ENCODE results near the gene SPG7. TPM values are rescaled to one million over a fixed set of nuclear protein-coding genes. Genes with fewer than 3 reads are reported as not detected.

SPG7 gene
- total RNA-seq, 1 experiment from 2014 or later = 141 TPM

GRCh38 chr16:89601906-89602272, 93.7 kb downstream of the SPG7 start:
- Mint-ChIP-seq H3K27me3 (ENCODE audit: low read depth) (no peaks in the 10 kb centered on the region), H3K36me3 (no peaks in the 10 kb centered on the region), H3K27ac (no peak overlapping the region), H3K4me3 (no peak overlapping the region), H3K4me1 (peaks cover 13% of the 10 kb centered on the region), H3K9me3 (no peaks in the 10 kb centered on the region)
- ChIA-PET CTCF (interaction anchor here (0.7 to 4.5 kb wide), 8 partner anchors 14 to 99 kb away, joined by 3 to 79 read pairs (median 4); partner anchors contain the start of genes CDK10 and DPEP1), POLR2A (interaction anchor here (0.6 to 1.0 kb wide), 3 partner anchors 9 to 271 kb away, joined by 3 to 4 read pairs (median 4); partner anchors contain the start of gene TCF25)
- no peak for DNase-seq (ENCODE audit: low spot score)
- TF ChIP-seq ZNF232 (CRISPR knock-in tag; IDR thresholded peaks at IDR 0.05) = no peak
- no peak for TF ChIP-seq RELA (CRISPR knock-in tag; IDR thresholded peaks at IDR 0.05; ENCODE audit: borderline replicate concordance)
- ATAC-seq = no peak

GRCh38 chr16:89602273-89602951, 94.2 kb downstream of the SPG7 start:
- H3K36me3 Mint-ChIP-seq = no peaks in the 10 kb centered on the region

GRCh38 chr16:89602952-89603590, 94.9 kb downstream of the SPG7 start:
- Mint-ChIP-seq H3K27me3 (ENCODE audit: low read depth) (no peaks in the 10 kb centered on the region), H3K9me3 (no peaks in the 10 kb centered on the region), H3K27ac (0 out of 2 replicates have a peak overlapping the region, but pooled peaks have one; percentile 9), H3K4me3 (no peak overlapping the region), H3K4me1 (peaks cover 13% of the 10 kb centered on the region), H3K36me3 (no peaks in the 10 kb centered on the region)
- CTCF ChIA-PET = interaction anchor here (0.6 to 4.5 kb wide), 6 partner anchors 13 to 68 kb away, joined by 3 to 79 read pairs (median 8); partner anchors contain the start of gene DPEP1
- ATAC-seq (no peak), DNase-seq (ENCODE audit: low spot score) (no peak)
- POLR2A ChIA-PET = interaction anchor here (0.6 kb wide), 1 partner anchor 1826 kb away, joined by 9 read pairs; no protein-coding TSS in a partner anchor
- TF ChIP-seq SOX15 (CRISPR knock-in tag; IDR thresholded peaks at IDR 0.05) = no peak

More at GRCh38 chr16:89602273-89602951, 94.2 kb downstream of the SPG7 start:
- ATAC-seq = peak; percentile 46
- no peak overlapping the region for H3K4me3 Mint-ChIP-seq
- peak; percentile 51 for DNase-seq (ENCODE audit: low spot score)
- peaks cover 13% of the 10 kb centered on the region for H3K4me1 Mint-ChIP-seq
- no peaks in the 10 kb centered on the region for H3K27me3 Mint-ChIP-seq (ENCODE audit: low read depth)
- ChIA-PET CTCF (interaction anchor here (0.6 to 4.5 kb wide), 10 partner anchors 13 to 98 kb away, joined by 3 to 79 read pairs (median 3); partner anchors contain the start of genes CDK10 and DPEP1), POLR2A (interaction anchor here (0.5 to 1.0 kb wide), 5 partner anchors 10 to 1825 kb away, joined by 3 to 9 read pairs (median 4); partner anchors contain the start of gene TCF25)
- no peak overlapping the region for H3K27ac Mint-ChIP-seq
- no peaks in the 10 kb centered on the region for H3K9me3 Mint-ChIP-seq
- no peak for TF ChIP-seq PRDM15 (CRISPR knock-in tag; IDR thresholded peaks at IDR 0.05)

- peaks cover 10% of the 10 kb centered on the region for H3K4me1 Mint-ChIP-seq
- POLR2A ChIA-PET = no interaction called here
- no peak overlapping the region for H3K4me3 Mint-ChIP-seq
- H3K9me3 Mint-ChIP-seq = no peaks in the 10 kb centered on the region
- TF ChIP-seq PRDM15 (CRISPR knock-in tag; IDR thresholded peaks at IDR 0.05) (no peak), TEAD1 (CRISPR knock-in tag; IDR thresholded peaks at IDR 0.05) (no peak), CREM (CRISPR knock-in tag; IDR thresholded peaks at IDR 0.05) (no peak), ZNF416 (CRISPR knock-in tag; IDR thresholded peaks at IDR 0.05) (no peak), ATF2 (CRISPR knock-in tag; IDR thresholded peaks at IDR 0.05; ENCODE audit: borderline replicate concordance, low read depth) (no peak), RORB (CRISPR knock-in tag; IDR thresholded peaks at IDR 0.05) (no peak), ZNF121 (CRISPR knock-in tag; IDR thresholded peaks at IDR 0.05) (no peak), CREB1 (CRISPR knock-in tag; IDR thresholded peaks at IDR 0.05) (no peak), FOXJ3 (CRISPR knock-in tag; IDR thresholded peaks at IDR 0.05; ENCODE audit: borderline replicate concordance) (no peak), E2F5 (CRISPR knock-in tag; IDR thresholded peaks at IDR 0.05) (no peak), USF1 (CRISPR knock-in tag; IDR thresholded peaks at IDR 0.05) (no peak)
- H3K27ac Mint-ChIP-seq = no peak overlapping the region
- H3K36me3 Mint-ChIP-seq = no peaks in the 10 kb centered on the region
- H3K27me3 Mint-ChIP-seq (ENCODE audit: low read depth) = no peaks in the 10 kb centered on the region
- CTCF ChIA-PET = interaction anchor here (0.6 kb wide), 1 partner anchor 11 kb away, joined by 3 read pairs; no protein-coding TSS in a partner anchor
- DNase-seq (ENCODE audit: low spot score) (no peak), ATAC-seq (no peak)
Observed at GRCh38 chr16:89604764-89605163, 96.6 kb downstream of the SPG7 start.

All from WTC11 (cell line).